GM12864 (cell line): ENCODE data around the gene GLB1L.
"Not testable (repeated sequence)": the region's sequence is repeated elsewhere in the genome, so short reads cannot be mapped to it uniquely, and the experiment has no call there.

Experiments
- DNase-seq: peaks from one replicate; pipeline ENCODE4 v3.0.0-alpha.2; 2011; ENCODE audit warnings: low read depth
- H3K4me3 ChIP-seq: 2 replicates; pipeline ENCODE4 v1.5.1; 2011; ENCODE audit warnings: mild to moderate bottlenecking, low read depth, low read length, control low read depth
- CTCF ChIP-seq: IDR thresholded peaks from 2 replicates; pipeline ENCODE4 v1.5.1; 2011; ENCODE audit warnings: low read depth, mild to moderate bottlenecking, moderate library complexity, low read length, control low read depth, inconsistent platforms; ENCODE audit errors: missing control alignments

GLB1L gene

GRCh38 chr2:219290381-219291171 lies 45.3 kb upstream of the GLB1L start:
- TF ChIP-seq CTCF, result no peak

GRCh38 chr2:219289537-219290361 lies 44.5 kb upstream of the GLB1L start:
- no peak overlapping the region for H3K4me3 ChIP-seq
- no peak for DNase-seq
- TF ChIP-seq CTCF, result no peak

More at GRCh38 chr2:219290381-219291171, 45.3 kb upstream of the GLB1L start:
- DNase-seq, result no peak
- H3K4me3 ChIP-seq, result no peak overlapping the region

GRCh38 chr2:219289195-219289536 lies 43.9 kb upstream of the GLB1L start:
- no peak for TF ChIP-seq CTCF
- DNase-seq, result no peak
- no peak overlapping the region for H3K4me3 ChIP-seq

- no peak for DNase-seq
- no peak for TF ChIP-seq CTCF
- no peak overlapping the region for H3K4me3 ChIP-seq
Measured at GRCh38 chr2:219287580-219288265, 42.5 kb upstream of the GLB1L start.

- not testable (repeated sequence) for DNase-seq
Measured at GRCh38 chr2:219287116-219287440, 41.8 kb upstream of the GLB1L start.

GRCh38 chr2:219286436-219287115 lies 41.3 kb upstream of the GLB1L start:
- H3K4me3 ChIP-seq, result no peak overlapping the region
- no peak for DNase-seq
- peak; percentile 19 for TF ChIP-seq CTCF

More at GRCh38 chr2:219287116-219287440, 41.8 kb upstream of the GLB1L start:
- not testable (repeated sequence) for H3K4me3 ChIP-seq
